Heart left ventricle (tissue), 16 donors: ENCODE measurements around the gene PGBD5. TPM values are rescaled to one million over a fixed set of nuclear protein-coding genes. Genes with fewer than 3 reads are reported as not detected.

Experiments
- ATAC-seq, 4 donors: fragments of 200-7000 bp; cut with Tn5 transposase; one replicate each; pipeline ENCODE4 v1.9.1; 2020 to 2022; ENCODE audit warnings: moderate library complexity in 4 of 4, mild to moderate bottlenecking in 3 of 4, moderate number of reproducible peaks in 1 of 4
- DNase-seq, 5 donors: peaks; one replicate each; pipeline ENCODE4 v3.0.0-alpha.2; 2020
- H3K27ac ChIP-seq, 12 donors: fragments of 200-600 bp; sonication (generic) in 4 of 12; one replicate each; pipeline versions ENCODE4 v1.5.0 to v1.8.0; 2016 to 2022; ENCODE audit warnings: mild to moderate bottlenecking in 2 of 12
- H3K27me3 ChIP-seq, 9 donors: fragments of 200-600 bp; sonication (generic) in 2 of 9; one replicate each; pipeline versions ENCODE4 v1.5.1 to v1.8.0; 2016 to 2022; ENCODE audit warnings: mild to moderate bottlenecking in 3 of 9
- H3K36me3 ChIP-seq, 9 donors: fragments of 200-600 bp; sonication (generic) in 2 of 9; one replicate each; pipeline versions ENCODE4 v1.5.0 to v1.8.0; 2018 to 2022; ENCODE audit warnings: mild to moderate bottlenecking in 2 of 9
- H3K4me1 ChIP-seq, 12 donors: fragments of 200-600 bp; sonication (generic) in 4 of 12; one replicate each; pipeline versions ENCODE4 v1.5.0 to v1.8.0; 2016 to 2022; ENCODE audit warnings: mild to moderate bottlenecking in 3 of 12
- H3K4me3 ChIP-seq, 12 donors: fragments of 200-600 bp; sonication (generic) in 4 of 12; one replicate each; pipeline versions ENCODE4 v1.5.0 to v1.8.0; 2017 to 2022; ENCODE audit warnings: mild to moderate bottlenecking in 9 of 12, moderate library complexity in 4 of 12
- H3K9me3 ChIP-seq, 12 donors: fragments of 200-600 bp; sonication (generic) in 4 of 12; one replicate each; pipeline versions ENCODE4 v1.5.0 to v1.8.0; 2016 to 2022; ENCODE audit warnings: mild to moderate bottlenecking in 1 of 12
- POLR2A ChIP-seq, 2 donors: fragments of 450-650 bp; IDR thresholded peaks; one replicate each; pipeline ENCODE4 v1.6.1; 2017; ENCODE audit warnings: antibody characterized with exemption in 2 of 2, mild to moderate bottlenecking in 2 of 2, moderate library complexity in 2 of 2
- WGBS, 4 donors: extraction: QIAGEN DNeasy Blood & Tissue Kit in 2 of 4; methylation state at CpG; one replicate each; pipeline versions ENCODE4 v1.1.5 to v1.1.7; 2013 to 2018; 5-methylcytosine and 5-hydroxymethylcytosine counted together
- intact Hi-C, 10 donors: fragments of 100-400 bp; cut with DNase I; formaldehyde crosslinking; loops; one replicate each; pipeline versions ENCODE4 v1.11.1 to v1.14.2; 2022
- polyA plus RNA-seq, 2 donors: library from polyadenylated mRNA; stranded (reverse); fragments of 200-250 nt; gene quantifications; one replicate each; pipeline ENCODE4 v1.2.3, GENCODE V29; 2013
- total RNA-seq, 9 donors: library from RNA; depleted of rRNA in 2 of 9; stranded (reverse); fragments of >200 nt in 2 of 9; fragmentation: NEBNext Ultra II Directional in 3 of 9; extraction: Animal tissue kit (Norgen Biotek cat#: 25700) in 3 of 9; gene quantifications; one replicate each; pipeline versions ENCODE4 v1.1.0 to v1.2.4, GENCODE V29; 2016 to 2023
- TF ChIP-seq, protein P1 (sequence below), 12 donors: fragments of 200-600 bp; sonication (generic) in 4 of 12; IDR thresholded peaks; one replicate each; pipeline versions ENCODE4 v1.5.0 to v1.8.0; 2018 to 2022; ENCODE audit warnings: antibody characterized with exemption in 12 of 12, mild to moderate bottlenecking in 5 of 12
- donor health status: ischemic (EF 13 %, LVEDD 7.1; RV severe dilation, severe dysfunction).
- donor health status: healthy with polysubstance abuse.
- donor health status: DM: no; HTN: yes; CAD: no.
- donor health status: DM: no; HTN: no; CAD: no.
- donor health status: ischemic (EF 25% LVEDD 6.9; RV normal size, moderate dysfunction).
- donor health status: ischemic (EF 25% LVEDD 5.7; RV mildly dilated, moderate dysfunction).
- donor health status: healthy.
- donor health status: DM: yes; HTN: yes; CAD: no.
- donor health status: ischemic (EF 35%, LVEDD 5.7; RV mildly dilated, moderate dysfunction).
- donor health status: nonischemic (EF 11% LVEDD 7.7; RV severe dilation, severe dysfunction).
- donor health status: DM: yes; HTN: yes; CAD: no.
- donor health status: PGD.
- donor health status: ischemic (EF 29% LVEDD 5.4; RV normal size, mild dysfunction).
- donor health status: nonischemic (EF 23%, LVEDD 6.1; RV moderate dilation, normal function).

Gene PGBD5
- total and polyA plus RNA-seq, 11 donors: 1.3 to 16.1 (median 6.3) TPM

DNA sequence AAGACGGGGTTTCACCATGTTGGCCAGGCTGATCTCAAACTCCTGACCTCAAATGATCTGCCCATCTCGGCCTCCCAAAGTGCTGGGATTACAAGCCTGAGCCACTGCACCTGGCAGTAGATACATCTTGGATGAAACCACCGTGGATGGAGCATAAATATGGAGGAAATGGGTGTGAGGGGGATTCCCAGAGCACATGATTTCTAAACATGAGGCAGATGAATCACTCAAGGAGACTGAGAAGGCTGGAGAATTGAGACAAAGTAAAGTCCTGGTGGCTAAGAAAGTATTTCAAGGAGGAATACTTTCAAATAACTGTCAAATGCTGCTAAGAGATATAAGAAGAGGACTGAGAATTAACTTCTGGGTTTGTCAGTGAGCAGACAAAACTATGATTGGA is 5.4 kb upstream of the PGBD5 start:
- intact Hi-C loops: no loop called here
- H3K27ac ChIP-seq: no peak overlapping the region
- ATAC-seq (no peak), DNase-seq (no peak)
- H3K4me1 ChIP-seq: peaks cover 0 to 11% (median 2%) of the 10 kb centered on the region in 12 donors
- 57 to 79% (median 70%) methylated on average over 3 of the region's 3 CpGs for WGBS, 4 donors
- TF ChIP-seq POLR2A (IDR thresholded peaks at IDR 0.05): no peak
- TF ChIP-seq, protein P1, sequence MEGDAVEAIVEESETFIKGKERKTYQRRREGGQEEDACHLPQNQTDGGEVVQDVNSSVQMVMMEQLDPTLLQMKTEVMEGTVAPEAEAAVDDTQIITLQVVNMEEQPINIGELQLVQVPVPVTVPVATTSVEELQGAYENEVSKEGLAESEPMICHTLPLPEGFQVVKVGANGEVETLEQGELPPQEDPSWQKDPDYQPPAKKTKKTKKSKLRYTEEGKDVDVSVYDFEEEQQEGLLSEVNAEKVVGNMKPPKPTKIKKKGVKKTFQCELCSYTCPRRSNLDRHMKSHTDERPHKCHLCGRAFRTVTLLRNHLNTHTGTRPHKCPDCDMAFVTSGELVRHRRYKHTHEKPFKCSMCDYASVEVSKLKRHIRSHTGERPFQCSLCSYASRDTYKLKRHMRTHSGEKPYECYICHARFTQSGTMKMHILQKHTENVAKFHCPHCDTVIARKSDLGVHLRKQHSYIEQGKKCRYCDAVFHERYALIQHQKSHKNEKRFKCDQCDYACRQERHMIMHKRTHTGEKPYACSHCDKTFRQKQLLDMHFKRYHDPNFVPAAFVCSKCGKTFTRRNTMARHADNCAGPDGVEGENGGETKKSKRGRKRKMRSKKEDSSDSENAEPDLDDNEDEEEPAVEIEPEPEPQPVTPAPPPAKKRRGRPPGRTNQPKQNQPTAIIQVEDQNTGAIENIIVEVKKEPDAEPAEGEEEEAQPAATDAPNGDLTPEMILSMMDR (IDR thresholded peaks at IDR 0.05): no peak
- no peaks in the 10 kb centered on the region for H3K36me3 ChIP-seq
- no peaks in the 10 kb centered on the region for H3K9me3 ChIP-seq
- H3K4me3 ChIP-seq: no peak overlapping the region
- peaks cover 0 to 24% (median 3%) of the 10 kb centered on the region in 9 donors for H3K27me3 ChIP-seq

DNA sequence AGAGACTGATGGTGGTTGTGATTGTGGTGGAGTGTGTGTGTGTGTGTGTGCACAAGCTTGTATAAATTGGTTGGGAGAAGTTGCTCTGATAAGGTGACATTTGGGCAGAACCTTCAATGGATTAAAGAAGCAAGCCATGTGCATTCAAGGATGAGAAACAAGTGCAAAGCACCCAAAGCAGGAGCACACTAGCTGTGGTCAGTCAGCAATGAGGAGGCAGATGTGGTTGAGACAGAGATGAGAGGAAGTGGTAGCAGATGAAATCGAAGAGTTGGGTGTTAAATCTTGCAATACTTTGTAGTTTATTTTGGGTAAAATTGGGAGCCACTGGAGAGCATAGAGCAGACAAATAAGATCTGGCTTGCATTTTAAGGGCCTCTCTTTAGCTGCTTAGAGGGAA is 4.4 kb upstream of the PGBD5 start:
- H3K27me3 ChIP-seq: peaks cover 0 to 29% (median 3%) of the 10 kb centered on the region in 9 donors
- no peak overlapping the region for H3K27ac ChIP-seq
- no peak overlapping the region for H3K4me3 ChIP-seq
- peaks cover 0 to 12% (median 2%) of the 10 kb centered on the region in 12 donors for H3K4me1 ChIP-seq
- no peaks in the 10 kb centered on the region for H3K36me3 ChIP-seq
- DNase-seq (no peak), ATAC-seq (no peak)
- 0 to 86% (median 38%) methylated on average over 1 of the region's 1 CpG for WGBS, 4 donors
- no peak for TF ChIP-seq POLR2A (IDR thresholded peaks at IDR 0.05)
- TF ChIP-seq, protein P1 (IDR thresholded peaks at IDR 0.05): no peak
- H3K9me3 ChIP-seq: no peaks in the 10 kb centered on the region
- intact Hi-C loops: no loop called here

DNA sequence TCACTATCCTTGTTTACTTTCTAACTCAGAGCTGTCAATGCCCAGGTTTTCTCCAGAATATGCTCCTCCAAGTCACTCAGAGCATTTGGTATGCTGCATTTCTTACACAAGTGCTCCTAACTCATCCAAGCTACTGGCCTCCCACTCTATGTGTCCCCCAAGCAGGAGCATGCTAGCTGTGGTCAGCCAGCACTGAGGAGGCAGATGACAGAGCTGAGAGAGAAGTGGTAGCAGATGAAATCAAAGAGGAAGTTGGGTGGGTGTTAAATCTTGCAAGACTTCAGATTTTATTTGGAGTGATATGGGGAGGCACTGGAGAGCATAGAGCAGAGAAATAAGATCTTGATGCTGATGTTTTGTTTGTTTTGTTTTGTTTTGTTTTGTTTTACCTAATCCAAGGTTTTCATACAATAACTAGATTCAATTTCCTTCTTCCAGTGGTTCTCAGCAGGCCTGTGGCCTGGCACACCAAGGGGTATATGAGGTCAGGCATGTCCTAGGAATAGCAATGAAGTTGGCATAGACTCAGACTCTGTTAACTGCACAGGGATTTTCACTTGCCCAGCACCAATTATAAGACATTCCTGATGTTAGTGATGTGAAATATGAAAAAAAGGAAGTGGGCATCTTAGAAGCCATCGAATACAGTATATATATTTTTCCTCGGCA is 3.1 kb upstream of the PGBD5 start:
- no peak overlapping the region for H3K4me3 ChIP-seq
- H3K27me3 ChIP-seq: peaks cover 0 to 42% (median 13%) of the 10 kb centered on the region in 9 donors
- peaks cover 0 to 25% (median 11%) of the 10 kb centered on the region in 12 donors for H3K4me1 ChIP-seq
- H3K27ac ChIP-seq: no peak overlapping the region
- DNase-seq (no peak), ATAC-seq (peak in 1 of 4 donors; percentile 59)
- 66 to 85% (median 70%) methylated on average over 2 of the region's 2 CpGs for WGBS, 4 donors
- H3K36me3 ChIP-seq: no peaks in the 10 kb centered on the region
- intact Hi-C loops: no loop called here
- H3K9me3 ChIP-seq: no peaks in the 10 kb centered on the region
- TF ChIP-seq, protein P1 (IDR thresholded peaks at IDR 0.05): no peak
- no peak for TF ChIP-seq POLR2A (IDR thresholded peaks at IDR 0.05)

- intact Hi-C loops: no loop called here
- peaks cover 0 to 25% (median 11%) of the 10 kb centered on the region in 12 donors for H3K4me1 ChIP-seq
- no peaks in the 10 kb centered on the region for H3K9me3 ChIP-seq
- DNase-seq: no peak
- ATAC-seq: no peak
- no peak overlapping the region for H3K4me3 ChIP-seq
- no peaks in the 10 kb centered on the region for H3K36me3 ChIP-seq
- 16 to 35% (median 26%) methylated on average over 3 of the region's 3 CpGs for WGBS, 4 donors
- H3K27me3 ChIP-seq: peaks cover 0 to 54% (median 21%) of the 10 kb centered on the region in 9 donors
- no peak overlapping the region for H3K27ac ChIP-seq
- no peak for TF ChIP-seq POLR2A (IDR thresholded peaks at IDR 0.05)
- TF ChIP-seq, protein P1 (IDR thresholded peaks at IDR 0.05): no peak
These were observed 1.8 kb upstream of the PGBD5 start for GRCh38 chr1:230427981-230428380.
